HG03354 (cell line): ENCODE measurements around the gene MYLK3.

Source experiments
- ATAC-seq: cut with Tn5 transposase; IDR thresholded peaks from one replicate; pipeline ENCODE4 v1.9.1; 2021; ENCODE audit warnings: mild to moderate bottlenecking; ENCODE audit not compliant: unreplicated experiment, poor library complexity, severe bottlenecking

The MYLK3 gene

DNA sequence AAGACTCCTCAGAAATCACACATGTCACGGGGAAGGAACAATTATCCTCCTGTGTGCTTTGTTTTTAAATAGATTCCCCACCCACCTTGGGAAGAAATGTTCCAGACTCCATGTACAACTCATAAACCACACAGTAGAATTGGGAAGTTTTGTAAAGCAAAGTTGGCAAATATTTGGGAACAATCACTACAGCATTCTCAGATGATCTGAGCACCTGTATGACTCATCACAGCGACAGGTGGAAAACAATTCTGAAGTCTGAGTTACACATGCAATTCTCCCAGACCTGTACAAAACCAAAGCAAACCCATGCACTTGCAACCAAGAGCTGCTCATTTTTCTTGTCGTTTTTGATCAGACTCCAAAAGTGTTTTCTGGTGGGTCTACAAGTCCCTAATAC is 14.4 kb upstream of the MYLK3 start:
- ATAC-seq, result no peak

DNA sequence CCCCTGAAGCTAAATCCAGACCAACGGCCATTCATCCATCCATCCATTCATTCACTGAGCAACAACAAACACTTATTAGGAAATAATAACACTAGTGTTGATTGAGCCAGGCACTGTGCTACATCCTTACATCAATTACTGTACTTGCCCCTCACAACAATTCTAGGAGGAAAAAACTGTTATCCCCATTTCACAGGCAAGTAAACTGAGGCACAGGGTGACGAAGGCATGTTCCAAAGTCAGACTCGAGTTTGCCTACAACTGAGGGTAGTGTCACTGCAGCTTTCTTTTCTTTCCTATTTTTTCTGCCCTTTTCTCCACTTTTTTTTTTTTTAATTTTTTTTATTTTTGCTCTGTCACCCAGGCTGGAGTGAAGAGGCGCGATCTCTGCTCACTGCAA is 11.2 kb upstream of the MYLK3 start:
- no peak for ATAC-seq

GRCh38 chr16:46757339-46758050 is 9.4 kb upstream of the MYLK3 start:
- ATAC-seq, result no peak

GRCh38 chr16:46756772-46757171 is 8.6 kb upstream of the MYLK3 start:
- ATAC-seq, result no peak

- no peak for ATAC-seq
Observed at GRCh38 chr16:46753015-46753414, 4.9 kb upstream of the MYLK3 start.

DNA sequence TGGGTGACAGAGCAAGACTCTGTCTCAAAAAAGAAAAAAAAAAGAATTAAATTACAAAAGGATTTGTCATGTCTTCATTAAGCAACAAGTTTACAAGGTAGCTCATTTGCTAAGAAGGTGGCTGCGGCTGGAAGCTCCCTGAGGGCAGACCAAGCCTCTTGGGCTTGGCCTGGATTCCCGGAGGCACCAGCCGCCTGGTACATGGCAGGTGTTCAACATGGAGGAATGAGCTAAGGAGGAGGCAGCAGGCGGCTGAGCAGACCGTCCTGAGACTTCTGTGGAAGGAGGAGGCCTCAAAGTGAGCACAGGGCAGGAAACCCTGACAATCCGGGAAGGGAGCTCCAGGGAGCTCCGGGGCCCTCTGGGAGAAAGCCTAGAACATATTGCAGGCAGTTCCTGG is 3.2 kb upstream of the MYLK3 start:
- ATAC-seq, result no peak

- ATAC-seq, result peak; percentile 72
Observed at GRCh38 chr16:46748775-46749705, 896 bp upstream of the MYLK3 start.

DNA sequence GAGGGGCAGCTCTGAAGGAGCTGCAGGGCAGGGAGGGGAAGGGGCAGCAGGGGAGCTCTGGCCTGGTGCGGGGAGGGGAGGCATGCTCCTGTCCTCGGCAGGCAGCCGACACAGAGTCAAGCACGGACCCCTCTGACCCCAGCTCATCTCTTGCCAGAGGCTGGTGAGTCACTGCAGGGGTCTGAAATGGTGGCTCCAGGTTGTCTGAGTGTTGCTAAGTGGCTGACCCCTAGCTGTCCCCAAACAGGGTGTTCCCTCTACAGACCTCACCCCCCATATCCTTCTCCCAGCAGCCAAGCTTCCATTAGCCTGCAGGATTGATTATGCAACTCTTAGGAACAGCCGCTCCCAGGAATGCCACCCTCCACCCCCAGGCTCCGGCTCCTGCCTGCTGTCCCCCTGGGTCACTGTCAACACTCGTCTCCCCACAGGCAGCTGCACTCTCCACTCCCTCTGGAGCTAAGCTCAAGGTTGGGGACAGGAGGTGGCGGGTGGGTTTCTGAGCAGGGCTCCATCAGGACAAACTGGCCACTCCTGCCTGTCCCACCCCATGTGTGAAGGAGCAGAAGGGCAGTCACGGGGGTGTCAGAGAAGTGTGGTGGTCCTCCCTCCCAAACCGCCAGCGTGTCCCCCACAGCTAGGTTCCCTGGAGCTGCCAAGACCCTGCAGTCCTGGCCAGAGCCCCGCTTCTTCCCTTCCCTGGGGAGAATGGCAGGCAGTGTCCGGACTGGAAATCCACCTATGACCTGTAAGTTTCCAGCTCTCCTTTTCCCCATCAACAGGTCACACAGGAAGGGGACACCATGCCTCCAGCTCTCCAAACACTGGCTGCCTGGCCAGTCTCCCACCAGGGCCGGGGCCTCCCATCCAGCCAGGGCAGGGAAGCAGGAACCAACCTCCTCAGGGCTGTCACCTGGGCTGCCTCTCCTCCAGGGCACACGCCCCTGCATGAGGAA is 1.0 kb downstream of the MYLK3 start:
- no peak for ATAC-seq

DNA sequence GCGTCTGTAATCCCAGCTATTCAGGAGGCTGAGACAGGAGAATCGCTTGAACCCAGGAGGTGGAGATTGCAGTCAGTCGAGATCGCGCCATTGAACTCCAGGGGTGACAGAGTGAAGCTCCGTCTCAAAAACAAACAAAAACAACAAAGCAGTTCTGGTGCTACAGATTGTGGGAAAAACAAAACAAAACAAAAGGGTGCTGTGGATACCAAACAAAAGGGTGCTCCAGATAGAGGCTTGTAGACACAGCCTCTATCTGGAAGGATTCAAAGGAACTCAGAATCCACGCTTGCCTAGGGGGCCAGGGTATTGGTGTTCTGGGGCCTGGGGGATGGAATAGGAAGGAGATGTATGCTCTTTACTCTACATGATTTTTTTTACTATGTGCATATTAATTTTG is 2.5 kb downstream of the MYLK3 start:
- ATAC-seq, result no peak

GRCh38 chr16:46743232-46743719 is 4.9 kb downstream of the MYLK3 start:
- peak; percentile 81 for ATAC-seq

DNA sequence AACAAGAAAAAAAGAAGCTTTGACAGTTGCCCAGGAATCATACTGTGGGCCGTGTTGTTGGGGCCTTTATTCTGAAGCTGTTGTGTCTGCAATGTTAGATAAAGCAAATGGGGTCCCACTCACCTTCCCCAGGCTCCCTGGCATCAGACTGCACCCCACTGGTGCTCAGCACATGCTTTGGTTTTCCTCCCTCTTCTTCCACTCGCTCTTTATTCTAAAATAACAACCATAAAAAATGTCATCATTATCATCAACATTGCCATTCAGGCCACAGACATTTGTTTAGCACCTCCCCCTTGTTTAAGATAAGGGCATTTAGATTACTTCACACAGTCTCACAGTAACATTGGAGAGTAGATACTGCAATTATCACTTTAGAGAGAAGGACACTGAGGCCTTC is 8.2 kb downstream of the MYLK3 start:
- ATAC-seq, result no peak

DNA sequence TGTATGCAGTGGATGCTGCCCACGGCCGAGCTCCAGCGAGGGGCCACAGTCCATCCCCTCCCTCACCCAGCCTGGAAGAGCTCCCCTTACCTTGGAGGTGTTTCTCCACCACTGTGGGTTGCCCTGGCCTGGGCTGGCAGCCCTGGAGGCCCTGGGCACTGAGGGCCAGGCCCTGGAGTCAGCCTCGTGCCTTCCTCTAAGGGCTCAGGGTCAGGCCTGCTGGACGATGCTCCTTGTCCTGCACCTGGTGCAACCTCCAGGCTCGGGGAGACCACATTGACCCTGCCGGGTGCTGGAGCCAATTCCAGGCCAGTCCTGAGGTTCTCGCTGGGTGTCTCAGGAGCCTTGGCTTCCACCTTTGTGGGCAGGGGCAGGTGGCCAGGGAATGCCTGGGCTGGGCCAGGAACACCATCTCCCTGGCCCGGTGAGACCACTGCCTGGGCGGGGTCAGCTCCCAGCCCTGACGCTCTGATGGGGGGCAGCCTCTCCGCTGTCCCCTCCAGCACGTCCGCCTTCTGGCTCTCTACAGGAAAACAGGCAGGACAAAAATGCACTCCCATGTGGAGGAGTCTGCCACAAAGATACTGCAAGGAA is 10.4 kb downstream of the MYLK3 start:
- ATAC-seq, result no peak

DNA sequence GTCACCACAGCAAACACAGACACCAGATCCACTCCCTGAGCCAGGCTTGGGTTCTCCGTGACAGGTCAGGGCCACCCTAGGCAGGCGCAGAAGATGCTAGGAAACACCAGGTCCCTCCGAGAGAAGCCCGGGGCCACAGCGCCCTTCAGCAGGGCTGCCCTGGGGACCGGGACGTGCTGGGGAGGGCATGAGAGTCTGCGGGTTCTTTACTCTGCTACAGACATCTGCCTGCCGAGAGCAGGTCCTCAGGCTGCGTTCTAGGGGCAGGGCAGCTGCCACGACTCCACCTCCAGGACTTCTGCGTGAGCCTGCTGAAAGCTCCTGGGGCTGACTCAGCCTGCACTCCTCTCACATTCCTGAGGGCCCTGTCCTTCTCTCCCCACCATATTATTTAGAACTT is 11.4 kb downstream of the MYLK3 start:
- no peak for ATAC-seq

- ATAC-seq, result no peak
Observed at GRCh38 chr16:46733319-46733830, 14.8 kb downstream of the MYLK3 start.

- no peak for ATAC-seq
Observed at GRCh38 chr16:46732561-46732960, 15.6 kb downstream of the MYLK3 start.

DNA sequence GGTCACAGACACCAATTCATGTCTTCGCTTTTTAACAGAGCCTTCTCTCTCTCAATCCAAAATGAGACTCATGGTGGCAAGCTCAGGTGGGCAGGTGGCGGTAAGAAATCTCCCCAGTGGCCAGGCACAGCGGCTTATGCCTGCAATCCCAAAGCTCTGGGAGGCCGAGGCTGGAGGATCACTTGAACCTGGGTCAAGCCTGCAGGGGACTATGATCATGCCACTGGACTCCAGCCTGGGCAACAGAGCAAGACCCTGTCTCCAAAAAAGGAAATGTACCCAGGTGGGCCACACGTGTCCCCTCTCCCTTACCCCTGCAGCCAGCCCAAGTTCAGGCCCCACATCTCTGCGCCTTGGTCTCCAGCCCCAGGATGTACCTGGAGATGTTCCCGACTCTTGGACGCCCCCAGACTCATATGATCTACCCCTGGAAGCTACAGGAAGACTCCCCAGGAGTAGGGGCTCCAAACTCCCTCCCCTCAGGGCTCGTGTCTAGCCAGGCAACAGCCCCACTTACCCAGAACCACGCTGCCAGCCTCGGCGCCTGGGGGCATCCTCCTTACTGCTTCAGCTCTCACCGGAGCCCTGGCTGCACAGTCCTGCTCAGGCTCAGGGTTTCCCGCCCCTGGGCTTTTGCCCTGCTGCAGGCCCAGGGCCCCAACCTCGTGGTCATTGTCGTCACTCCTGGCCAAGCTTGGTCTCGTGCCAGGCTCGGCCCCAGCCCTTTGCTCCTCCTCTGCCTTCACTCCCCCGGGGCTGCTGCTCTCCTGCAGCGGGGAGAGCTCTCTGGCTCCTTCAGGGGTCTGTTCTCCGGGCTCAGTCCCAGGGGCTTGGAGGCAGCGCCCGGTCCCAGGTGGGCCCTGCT is 16.2 kb downstream of the MYLK3 start:
- no peak for ATAC-seq

DNA sequence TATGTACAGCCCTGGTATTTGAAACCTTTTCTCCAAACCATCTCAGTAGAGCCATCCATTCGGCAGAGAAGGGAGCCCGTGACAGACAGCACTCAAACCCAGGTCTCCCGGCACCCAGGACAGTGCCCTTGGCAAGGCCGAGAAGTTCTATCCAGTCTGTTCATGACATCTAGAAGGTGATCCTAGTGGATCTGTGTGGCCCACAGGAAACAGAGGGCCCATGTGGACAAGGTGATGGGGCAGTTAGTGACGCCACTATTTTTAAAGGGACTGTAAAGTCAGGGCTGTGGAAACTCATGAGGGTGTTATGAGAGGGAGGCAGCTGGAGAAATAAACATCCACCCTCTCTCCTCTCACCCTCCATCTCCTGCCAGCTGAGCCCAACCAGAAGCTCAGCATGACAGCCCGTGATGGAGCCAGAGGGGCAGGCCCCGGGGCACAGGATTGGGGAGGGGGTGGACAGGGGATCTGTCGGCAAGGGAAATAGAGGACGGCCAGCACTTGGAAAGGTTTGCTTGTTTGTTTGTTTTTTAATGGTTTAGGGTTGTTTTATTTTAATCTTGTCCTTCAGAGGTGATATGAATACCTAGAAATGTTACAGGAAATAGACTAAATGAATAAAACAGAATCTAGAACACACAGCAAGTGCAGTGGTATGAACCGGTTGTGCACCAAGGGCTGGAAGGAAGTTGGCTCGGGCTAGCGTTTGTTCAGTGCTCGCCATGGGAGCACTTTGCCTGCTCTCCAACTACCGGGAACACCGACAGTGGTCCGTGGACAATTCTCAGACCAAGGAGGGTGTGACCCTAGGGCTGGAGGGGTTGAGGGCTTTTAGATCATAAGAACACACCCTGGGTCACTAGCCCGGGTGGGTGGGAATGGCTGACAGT is 17.1 kb downstream of the MYLK3 start:
- no peak for ATAC-seq
